Nephron progenitor cell (in vitro differentiated cells): ENCODE data around the gene NRF1.

Experiments
- DNase-seq: peaks from one replicate; pipeline ENCODE4 v3.0.0; 2021
- H3K27ac Mint-ChIP-seq: 2 replicates; pipeline ENCODE4 v1.8.0; 2021; ENCODE audit warnings: mild to moderate bottlenecking, moderate library complexity, mixed read lengths
- H3K27me3 Mint-ChIP-seq: 2 replicates; pipeline ENCODE4 v1.8.0; 2021; ENCODE audit warnings: mild to moderate bottlenecking, low read depth, mixed read lengths; ENCODE audit not compliant: poor library complexity
- H3K36me3 Mint-ChIP-seq: 2 replicates; pipeline ENCODE4 v1.8.0; 2021; ENCODE audit warnings: low read depth, mixed read lengths
- H3K4me1 Mint-ChIP-seq: 2 replicates; pipeline ENCODE4 v1.8.0; 2021; ENCODE audit warnings: mixed read lengths
- H3K4me3 Mint-ChIP-seq: 2 replicates; pipeline ENCODE4 v1.8.0; 2021; ENCODE audit warnings: mild to moderate bottlenecking, moderate library complexity, mixed read lengths
- H3K9me3 Mint-ChIP-seq: 2 replicates; pipeline ENCODE4 v1.8.0; 2021; ENCODE audit warnings: mild to moderate bottlenecking, moderate library complexity, mixed read lengths
- CTCF ChIP-seq: fragments of 200-600 bp; sonication (generic); IDR thresholded peaks from 2 replicates; pipeline ENCODE4 v1.5.0; 2021; ENCODE audit warnings: antibody characterized with exemption

NRF1 gene

GRCh38 chr7:129776362-129776722 lies 164.8 kb downstream of the NRF1 start:
- TF ChIP-seq CTCF, result no peak
- Mint-ChIP-seq H3K9me3 (no peaks in the 10 kb centered on the region), H3K36me3 (no peaks in the 10 kb centered on the region), H3K27ac (no peak overlapping the region), H3K27me3 (peaks cover 56% of the 10 kb centered on the region), H3K4me1 (peaks cover 48% of the 10 kb centered on the region), H3K4me3 (no peak overlapping the region)
- DNase-seq, result no peak

GRCh38 chr7:129777195-129777844 lies 165.8 kb downstream of the NRF1 start:
- H3K4me3 Mint-ChIP-seq, result no peak overlapping the region
- H3K27ac Mint-ChIP-seq, result no peak overlapping the region
- no peaks in the 10 kb centered on the region for H3K36me3 Mint-ChIP-seq
- H3K4me1 Mint-ChIP-seq, result peaks cover 47% of the 10 kb centered on the region
- H3K27me3 Mint-ChIP-seq, result peaks cover 65% of the 10 kb centered on the region
- no peak for DNase-seq
- no peak for TF ChIP-seq CTCF
- no peaks in the 10 kb centered on the region for H3K9me3 Mint-ChIP-seq

GRCh38 chr7:129777993-129778769 lies 166.7 kb downstream of the NRF1 start:
- peak; percentile 39 for DNase-seq
- no peaks in the 10 kb centered on the region for H3K9me3 Mint-ChIP-seq
- H3K27ac Mint-ChIP-seq, result no peak overlapping the region
- peaks cover 47% of the 10 kb centered on the region for H3K4me1 Mint-ChIP-seq
- H3K27me3 Mint-ChIP-seq, result peaks cover 74% of the 10 kb centered on the region
- peak overlapping the region; percentile 70 for H3K4me3 Mint-ChIP-seq
- no peak for TF ChIP-seq CTCF
- H3K36me3 Mint-ChIP-seq, result no peaks in the 10 kb centered on the region

- peak; percentile 20 for TF ChIP-seq CTCF
- Mint-ChIP-seq H3K4me3 (peak overlapping the region; percentile 70), H3K4me1 (peaks cover 43% of the 10 kb centered on the region), H3K9me3 (peaks cover 3% of the 10 kb centered on the region), H3K27ac (no peak overlapping the region), H3K36me3 (no peaks in the 10 kb centered on the region), H3K27me3 (peaks cover 79% of the 10 kb centered on the region)
- DNase-seq, result peak; percentile 48
Observed at GRCh38 chr7:129778770-129779601, 167.5 kb downstream of the NRF1 start.

- Mint-ChIP-seq H3K27ac (no peak overlapping the region), H3K36me3 (no peaks in the 10 kb centered on the region), H3K27me3 (peaks cover 86% of the 10 kb centered on the region), H3K9me3 (peaks cover 3% of the 10 kb centered on the region), H3K4me1 (peaks cover 36% of the 10 kb centered on the region), H3K4me3 (no peak overlapping the region)
- no peak for TF ChIP-seq CTCF
- peak; percentile 79 for DNase-seq
Observed at GRCh38 chr7:129779602-129780256, 168.2 kb downstream of the NRF1 start.
